HPDE6-E6E7 (cell line): Measurements from ENCODE around the gene CEP162.
"Not testable (repeated sequence)": the region's sequence is repeated elsewhere in the genome, so short reads cannot be mapped to it uniquely, and the experiment has no call there.

ENCODE experiments used
- DNase-seq: peaks from one replicate; pipeline ENCODE4 v3.0.0; 2011; ENCODE audit warnings: missing footprints; ENCODE audit errors: extremely low spot score

The CEP162 gene

GRCh38 chr6:84141521-84141920, 85.9 kb downstream of the CEP162 start:
- no peak for DNase-seq

- no peak for DNase-seq
Measured at GRCh38 chr6:84139311-84139710, 88.1 kb downstream of the CEP162 start.

DNA sequence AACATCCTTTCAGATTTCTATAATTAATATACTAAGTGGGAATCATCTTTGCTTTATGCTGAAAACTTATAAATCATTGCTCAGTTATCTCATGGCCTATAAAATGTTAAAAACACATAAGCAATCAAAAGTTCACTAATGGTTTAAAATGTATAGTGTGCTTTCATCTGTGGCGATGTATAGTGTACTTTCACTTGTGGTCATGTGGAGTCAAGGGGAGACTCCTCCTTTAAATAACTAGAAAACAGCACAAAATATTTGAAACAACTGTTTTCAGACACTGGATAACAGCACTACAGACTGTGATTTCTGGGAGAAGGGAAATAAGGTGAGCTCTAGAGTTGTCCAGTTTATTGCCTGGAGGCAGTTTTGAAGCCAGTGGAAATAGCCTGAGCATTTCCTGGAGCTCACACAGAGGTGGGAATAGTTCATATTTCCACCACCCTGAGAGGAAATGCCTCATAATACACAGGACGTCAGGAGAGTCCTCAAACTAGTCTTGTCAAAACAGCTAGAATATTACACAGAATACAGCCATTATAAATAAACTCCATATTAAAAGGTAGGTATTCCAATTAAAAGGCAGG, 89.4 kb downstream of the CEP162 start:
- DNase-seq: no peak

- DNase-seq: no peak
Measured at GRCh38 chr6:84137051-84137375, 90.4 kb downstream of the CEP162 start.

GRCh38 chr6:84136364-84137050, 90.9 kb downstream of the CEP162 start:
- DNase-seq: no peak

- DNase-seq: peak; percentile 21
Measured at GRCh38 chr6:84135291-84135690, 92.2 kb downstream of the CEP162 start.

- not testable (repeated sequence) for DNase-seq
Measured at GRCh38 chr6:84133385-84133784, 94.1 kb downstream of the CEP162 start.

- not testable (repeated sequence) for DNase-seq
Measured at GRCh38 chr6:84129588-84129987, 97.9 kb downstream of the CEP162 start.

- DNase-seq: no peak
Measured at GRCh38 chr6:84123186-84123585, 104.3 kb downstream of the CEP162 start.

- DNase-seq: no peak
Measured at GRCh38 chr6:84119277-84119676, 108.2 kb downstream of the CEP162 start.

- no peak for DNase-seq
Measured at GRCh38 chr6:84118191-84118590, 109.3 kb downstream of the CEP162 start.

GRCh38 chr6:84114933-84115594, 112.4 kb downstream of the CEP162 start:
- DNase-seq: not testable (repeated sequence)

DNA sequence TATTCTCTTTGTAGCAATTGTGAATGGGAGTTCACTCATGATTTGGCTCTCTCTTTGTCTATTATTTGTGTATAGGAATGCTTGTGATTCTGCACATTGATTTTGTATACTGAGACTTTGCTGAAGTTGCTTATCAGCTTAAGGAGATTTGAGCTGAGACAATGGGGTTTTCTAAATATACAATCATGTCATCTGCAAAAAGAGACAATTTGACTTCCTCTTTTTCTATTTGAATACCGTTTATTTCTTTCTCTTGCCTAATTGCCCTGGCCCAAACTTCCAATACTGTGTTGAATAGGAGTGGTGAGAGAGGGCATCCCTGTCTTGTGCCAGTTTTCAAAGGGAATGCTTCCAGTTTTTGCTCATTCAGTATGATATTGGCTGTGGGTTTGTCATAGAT, 116.1 kb downstream of the CEP162 start:
- not testable (repeated sequence) for DNase-seq

DNA sequence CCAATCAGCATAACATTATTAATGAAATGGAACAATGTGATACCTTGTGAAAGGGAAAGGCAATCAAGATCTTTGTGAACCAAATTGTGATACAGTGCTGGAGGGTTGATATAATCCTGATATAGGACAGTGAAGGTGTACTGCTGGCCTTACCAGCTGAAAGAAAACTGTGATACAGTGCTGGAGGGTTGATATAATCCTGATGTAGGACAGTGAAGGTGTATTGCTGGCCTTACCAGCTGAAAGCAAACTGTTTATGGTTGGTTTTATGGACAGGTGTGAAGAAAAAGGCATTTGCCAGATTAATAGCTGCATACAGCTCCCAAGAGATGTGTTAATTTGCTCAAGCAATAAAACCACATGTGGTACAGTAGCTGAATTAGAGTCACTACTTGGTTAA, 119.9 kb downstream of the CEP162 start:
- DNase-seq: no peak

DNA sequence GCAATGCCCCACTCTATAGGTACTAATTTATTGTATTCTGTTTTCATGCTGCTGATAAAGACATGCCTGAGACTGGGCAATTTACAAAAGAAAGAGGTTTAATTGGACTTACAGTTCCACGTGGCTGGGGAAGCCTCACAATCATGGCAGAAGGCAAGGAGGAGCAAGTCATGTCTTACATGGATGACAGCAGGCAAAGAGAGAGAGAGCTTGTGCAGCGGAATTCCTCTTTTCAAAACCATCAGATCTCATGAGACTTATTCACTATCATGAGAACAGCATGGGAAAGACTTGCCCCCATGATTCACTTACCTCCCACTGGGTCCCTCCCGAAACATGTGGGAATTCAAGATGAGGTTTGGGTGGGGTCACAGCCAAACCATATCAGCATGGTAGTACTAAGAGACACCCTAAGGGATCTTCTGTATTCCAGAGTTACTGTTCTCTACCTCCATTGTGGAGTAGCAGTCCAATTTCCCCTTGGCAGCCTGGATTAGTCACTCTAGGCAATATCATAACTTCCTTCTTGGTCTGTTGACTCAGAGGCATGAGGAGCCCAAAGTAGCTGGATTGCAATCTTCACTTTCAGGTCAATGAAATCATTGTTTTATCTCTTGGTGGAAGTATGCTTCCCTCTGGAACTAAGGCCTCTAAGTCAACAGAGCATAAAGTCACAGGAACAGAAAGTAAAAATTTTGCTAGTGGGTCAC, 122.1 kb downstream of the CEP162 start:
- DNase-seq: not testable (repeated sequence)

- no peak for DNase-seq
Measured at GRCh38 chr6:84103029-84103428, 124.4 kb downstream of the CEP162 start.

DNA sequence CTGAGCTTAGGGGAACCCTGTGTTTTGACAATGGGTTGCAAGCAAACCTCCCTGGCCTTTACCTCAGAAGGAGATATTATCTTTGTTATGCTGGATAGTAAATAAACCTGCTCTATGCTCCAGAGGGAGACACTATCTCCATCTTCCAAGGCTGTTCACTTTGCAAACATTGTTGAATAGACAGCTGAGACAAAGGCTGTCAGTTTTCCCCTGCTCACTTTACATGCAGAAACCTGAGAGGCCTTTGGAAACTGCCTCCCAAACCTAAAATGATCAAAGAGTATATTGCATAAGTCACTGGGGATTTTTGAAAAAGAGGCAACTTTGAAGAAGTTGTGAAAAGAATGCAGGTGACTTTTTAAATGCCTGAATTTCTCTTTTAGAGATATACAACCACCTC, 132.3 kb downstream of the CEP162 start:
- DNase-seq: no peak

GRCh38 chr6:84093441-84094435, 133.7 kb downstream of the CEP162 start:
- no peak for DNase-seq

- no peak for DNase-seq
Measured at GRCh38 chr6:84089552-84089951, 137.9 kb downstream of the CEP162 start.

DNA sequence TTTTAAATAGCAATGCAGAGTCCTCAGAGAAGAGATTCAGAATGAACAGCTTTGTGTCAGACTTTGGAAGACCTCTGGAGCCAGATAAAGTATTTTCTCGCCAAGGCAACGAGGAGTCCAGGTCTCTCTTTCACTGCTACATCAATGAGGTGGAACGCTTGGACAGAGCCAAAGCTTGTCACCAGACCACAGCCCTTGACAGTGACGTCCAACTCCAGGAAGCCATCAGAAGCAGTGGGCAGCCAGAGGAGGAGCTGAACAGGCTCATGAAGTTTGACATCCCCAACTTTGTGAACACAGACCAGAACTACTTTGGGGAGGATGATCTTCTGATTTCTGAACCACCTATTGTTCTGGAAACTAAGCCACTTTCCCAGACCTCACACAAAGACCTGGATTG, 138.4 kb downstream of the CEP162 start:
- DNase-seq: no peak
